Measurements from ENCODE around the gene LGI1.
A peak's percentile ranks its signal among the peaks of the same experiment; 100 is the strongest.
"Not testable (repeated sequence)": the region's sequence is repeated elsewhere in the genome, so short reads cannot be mapped to it uniquely, and the experiment has no call there.

Gene LGI1

GRCh38 chr10:93807371-93807770 is 49.6 kb downstream of the LGI1 start:
- no peak for DNase-seq

GRCh38 chr10:93812659-93813338 is 55.1 kb downstream of the LGI1 start:
- DNase-seq, result no peak

DNA sequence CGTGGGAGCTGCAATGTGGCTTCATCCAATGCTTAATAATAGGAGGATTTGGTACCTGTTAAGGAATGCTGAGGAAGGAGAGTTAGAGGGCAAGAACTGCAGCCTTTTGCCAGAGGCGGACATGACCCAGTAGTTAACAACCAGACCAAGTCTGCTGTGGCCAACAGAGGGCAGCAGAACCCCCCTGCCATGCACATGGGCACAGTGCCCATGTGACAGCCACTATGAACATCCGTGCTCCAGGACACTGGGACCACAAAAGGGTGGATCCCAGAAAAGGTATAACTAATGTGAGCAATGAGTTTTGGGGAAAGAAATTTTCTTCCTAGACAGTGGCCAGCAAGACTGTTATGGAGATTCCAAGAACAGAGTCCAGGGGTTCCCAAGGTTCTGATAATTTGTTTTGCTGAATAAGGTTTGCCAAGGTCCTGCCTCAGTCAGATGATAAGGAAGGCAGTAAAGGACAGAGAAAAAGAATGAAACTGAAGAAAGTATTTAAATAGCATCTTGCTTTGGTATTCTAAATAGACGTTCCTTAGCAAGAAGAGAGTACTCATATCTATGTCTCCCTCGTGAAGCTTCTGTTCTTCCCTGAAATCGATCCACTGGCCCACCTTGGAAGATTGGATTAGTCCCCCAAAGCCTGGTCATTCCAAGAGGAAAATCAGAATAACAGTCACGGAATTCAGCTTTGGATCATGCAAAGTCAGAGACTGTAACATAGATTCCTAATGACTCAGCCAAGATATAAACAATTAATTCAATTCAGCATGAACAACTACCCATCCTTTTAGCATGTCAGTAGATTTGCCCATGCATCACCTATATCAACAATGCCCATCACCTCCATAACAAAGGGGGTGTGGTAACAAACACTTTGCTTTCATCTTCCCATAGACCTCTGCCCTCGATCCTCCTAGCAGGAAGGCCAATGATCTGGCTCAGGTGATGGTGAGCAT is 56.0 kb downstream of the LGI1 start:
- DNase-seq, result no peak

- no peak for DNase-seq
Measured at GRCh38 chr10:93815304-93816096, 57.8 kb downstream of the LGI1 start.

GRCh38 chr10:93816123-93816747 is 58.5 kb downstream of the LGI1 start:
- DNase-seq, result no peak

DNA sequence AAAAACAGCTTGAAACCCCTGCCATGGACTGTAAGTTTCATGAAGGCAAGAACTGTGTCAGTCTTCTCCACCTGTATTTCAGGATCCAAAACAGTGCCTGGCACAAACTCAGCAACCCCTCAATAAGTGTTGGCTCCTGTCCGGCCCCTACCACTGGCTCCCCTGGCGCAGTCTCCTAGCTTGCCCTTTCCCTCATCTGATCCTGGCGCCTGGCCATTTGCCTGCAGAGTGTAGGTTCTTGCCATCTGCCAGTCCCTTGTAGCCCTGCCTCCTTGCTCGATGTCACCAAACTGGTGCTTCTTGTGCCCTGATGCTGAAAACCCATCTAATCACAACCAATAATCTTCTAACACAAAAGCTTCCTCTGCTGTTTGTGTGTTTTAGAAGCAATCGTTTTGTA is 60.4 kb downstream of the LGI1 start:
- no peak for DNase-seq

DNA sequence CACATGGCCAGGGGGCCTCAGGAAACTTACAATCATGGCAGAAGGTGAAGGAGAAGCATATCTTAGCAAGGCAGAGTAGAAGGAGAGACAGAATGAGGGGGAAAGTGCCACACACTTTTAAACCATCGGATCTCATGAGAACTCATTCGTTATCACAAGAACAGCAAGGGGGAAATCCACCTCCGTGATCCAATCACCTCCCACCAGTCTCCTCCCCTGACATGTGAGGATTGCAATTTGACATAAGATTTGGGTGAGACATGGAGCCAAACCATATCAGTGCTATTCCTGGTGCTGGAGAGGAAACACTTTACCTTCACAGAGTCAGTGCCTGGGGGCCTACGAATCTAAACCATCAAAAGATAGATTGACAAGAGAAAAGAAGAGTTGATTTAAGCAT is 61.8 kb downstream of the LGI1 start:
- no peak for DNase-seq

- no peak for DNase-seq
Measured at GRCh38 chr10:93820434-93820833, 62.7 kb downstream of the LGI1 start.

GRCh38 chr10:93821051-93821772 is 63.5 kb downstream of the LGI1 start:
- no peak for DNase-seq

DNA sequence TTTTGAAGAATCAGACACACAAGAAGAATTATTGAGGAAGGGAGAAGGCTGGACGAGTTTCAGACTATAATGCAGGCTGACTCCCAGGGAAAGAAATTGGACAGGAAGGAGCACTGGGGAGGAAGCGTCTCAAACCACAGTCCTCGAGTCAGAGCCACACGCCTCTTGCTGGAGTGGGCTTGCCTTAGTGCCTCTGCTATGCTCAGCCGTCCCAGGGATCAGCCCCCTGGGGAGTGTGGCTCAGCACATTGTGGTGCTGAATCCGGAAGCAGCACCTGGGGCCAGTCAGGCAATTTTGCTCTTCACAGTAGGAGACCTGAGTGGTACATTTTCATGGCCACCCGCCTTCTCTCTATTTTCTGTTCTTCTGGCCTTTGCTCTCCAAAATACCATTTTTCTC is 68.6 kb downstream of the LGI1 start:
- no peak for DNase-seq

DNA sequence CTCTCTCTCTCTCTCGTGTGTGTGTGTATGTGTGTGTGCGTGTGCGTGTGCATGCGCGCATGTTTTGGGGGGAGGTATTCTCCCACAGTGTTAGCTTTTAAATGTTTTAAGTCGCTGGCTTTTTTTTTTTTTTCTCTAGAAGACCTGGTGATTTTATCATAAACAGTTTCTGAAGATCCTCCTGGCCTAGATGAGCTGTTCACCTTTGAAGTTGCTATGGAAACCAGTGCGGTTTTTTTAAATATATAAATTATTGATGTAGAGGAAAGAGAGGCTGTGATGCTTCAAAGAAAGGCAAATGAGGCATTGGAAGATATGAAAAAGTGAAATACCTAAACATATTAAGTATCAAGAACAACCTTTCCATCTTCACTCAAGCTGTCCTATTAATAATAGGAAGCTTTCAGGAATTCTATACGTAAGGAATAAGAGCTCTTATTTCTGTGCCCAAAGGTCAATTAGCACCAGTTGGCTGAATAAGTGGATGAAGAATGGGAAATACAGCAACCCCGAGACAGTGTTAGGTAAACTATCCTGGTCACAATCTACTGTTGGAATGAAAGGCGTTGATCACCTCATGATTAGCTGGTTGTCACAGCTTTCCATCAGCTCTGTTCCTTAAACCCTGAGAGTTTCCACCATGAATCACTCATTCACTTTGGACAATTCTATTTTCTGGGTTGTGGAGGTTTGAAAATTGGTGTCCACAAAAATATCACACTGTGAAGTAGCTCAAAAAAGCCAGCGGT is 69.5 kb downstream of the LGI1 start:
- DNase-seq, result no peak

- DNase-seq, result not testable (repeated sequence)
Measured at GRCh38 chr10:93831065-93831464, 73.3 kb downstream of the LGI1 start.

DNA sequence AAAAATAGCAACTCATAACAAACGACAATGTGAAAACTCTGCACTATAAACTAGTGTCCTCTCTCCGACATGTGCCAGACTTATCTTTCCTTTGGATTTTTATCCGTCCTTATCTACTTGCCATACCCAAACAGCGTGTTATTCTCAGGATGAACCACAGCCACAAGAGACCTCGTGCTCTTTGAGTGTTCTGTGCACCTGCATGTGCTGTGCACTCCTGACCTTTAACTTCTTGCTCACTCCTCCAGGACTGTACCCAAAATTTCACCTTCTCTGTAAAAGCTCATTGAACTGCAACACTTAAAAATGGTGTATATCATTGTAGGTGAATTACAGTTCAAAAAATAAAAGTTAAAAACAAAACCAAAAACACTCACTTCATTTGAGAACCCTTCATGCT is 78.0 kb downstream of the LGI1 start:
- no peak for DNase-seq

DNA sequence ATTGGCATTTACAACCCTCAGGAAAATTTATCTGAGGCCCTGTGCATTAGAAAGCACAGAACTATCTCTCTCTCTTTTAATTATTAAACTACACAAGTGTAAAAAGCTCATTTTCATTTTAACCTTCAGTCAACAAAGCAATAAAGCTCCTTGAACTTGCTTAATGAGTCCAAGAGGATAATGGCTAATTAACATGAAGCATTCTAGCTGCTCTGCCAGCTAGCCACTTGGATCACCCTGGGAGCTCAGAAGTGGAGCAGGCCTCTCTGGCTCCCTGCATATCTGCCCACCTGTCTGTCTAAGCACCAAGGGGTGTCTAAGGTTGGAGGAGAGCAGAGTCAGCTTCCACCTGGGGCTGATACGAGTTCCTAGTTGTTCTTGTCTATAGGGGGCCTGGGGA is 80.1 kb downstream of the LGI1 start:
- DNase-seq, result no peak

- no peak for DNase-seq
Measured at GRCh38 chr10:93838278-93838677, 80.5 kb downstream of the LGI1 start.

DNA sequence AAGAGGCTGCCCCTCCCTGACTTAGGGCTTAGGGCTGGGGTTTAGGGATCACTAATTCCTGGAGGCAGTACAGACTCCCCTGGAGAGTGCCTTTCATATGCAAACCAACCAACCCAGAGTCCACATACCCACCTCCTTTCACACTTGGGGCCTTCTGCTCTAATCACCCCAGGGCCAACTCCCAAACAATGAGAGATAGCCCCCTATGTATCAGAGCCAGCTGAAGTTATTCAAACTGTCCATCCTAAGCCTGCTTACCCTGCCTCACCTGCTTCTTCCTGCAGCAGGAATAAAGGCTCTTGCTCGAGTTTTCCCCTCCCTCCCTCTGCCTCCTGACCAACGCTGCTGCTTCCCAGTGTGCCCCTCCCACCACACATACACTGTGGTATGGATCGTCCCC is 84.2 kb downstream of the LGI1 start:
- DNase-seq, result no peak

GRCh38 chr10:93844979-93845626 is 87.4 kb downstream of the LGI1 start:
- peak; percentile 73 for DNase-seq
